Stimulated activated CD8-positive, alpha-beta memory T cell treated with anti-CD3 and anti-CD28 coated beads, Interleukin-2, amount 100 ng/mL, for 48 hours (primary cell): Measurements from ENCODE around the gene DNAJC11.

Experiments
- DNase-seq, 2 donors: peaks; one replicate each; pipeline ENCODE4 v3.0.0-alpha.2; 2020; ENCODE audit warnings: low read depth in 2 of 2

Gene DNAJC11

GRCh38 chr1:6585081-6585722 is 116.4 kb downstream of the DNAJC11 start:
- DNase-seq, result no peak
